Stimulated activated CD4-positive, alpha-beta T cell treated with anti-CD3 and anti-CD28 coated beads, Interleukin-1b, Interleukin-23, amount 100 ng/mL, for 4 hours (primary cell): ENCODE data around the gene SMO.
"Not testable (repeated sequence)": the region's sequence is repeated elsewhere in the genome, so short reads cannot be mapped to it uniquely, and the experiment has no call there.

Source experiments
- DNase-seq, 2 donors: peaks; one replicate each; pipeline ENCODE4 v3.0.0-alpha.2; 2020; ENCODE audit warnings: low read depth in 2 of 2

The SMO gene

GRCh38 chr7:129240119-129240820 lies 51.8 kb downstream of the SMO start:
- DNase-seq: no peak

DNA sequence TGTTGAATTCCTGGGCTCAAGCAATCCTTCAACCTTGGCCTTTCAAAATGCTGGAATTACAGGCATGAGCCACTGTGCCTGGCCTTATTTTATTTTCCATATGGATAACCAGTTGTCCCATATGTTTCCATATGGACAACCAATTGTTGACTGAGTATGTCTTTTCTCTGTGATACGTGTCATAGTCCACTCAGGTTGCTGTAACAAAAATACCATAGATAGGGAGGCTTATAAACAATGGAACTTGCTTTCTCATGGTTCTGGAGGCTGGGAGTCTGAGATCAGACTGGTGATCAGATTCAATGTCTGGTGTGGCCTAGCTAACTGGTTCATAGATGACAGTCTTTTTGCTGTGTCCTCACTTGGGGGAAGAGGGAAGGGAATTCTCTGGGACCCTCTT lies 55.8 kb downstream of the SMO start:
- no peak for DNase-seq

DNA sequence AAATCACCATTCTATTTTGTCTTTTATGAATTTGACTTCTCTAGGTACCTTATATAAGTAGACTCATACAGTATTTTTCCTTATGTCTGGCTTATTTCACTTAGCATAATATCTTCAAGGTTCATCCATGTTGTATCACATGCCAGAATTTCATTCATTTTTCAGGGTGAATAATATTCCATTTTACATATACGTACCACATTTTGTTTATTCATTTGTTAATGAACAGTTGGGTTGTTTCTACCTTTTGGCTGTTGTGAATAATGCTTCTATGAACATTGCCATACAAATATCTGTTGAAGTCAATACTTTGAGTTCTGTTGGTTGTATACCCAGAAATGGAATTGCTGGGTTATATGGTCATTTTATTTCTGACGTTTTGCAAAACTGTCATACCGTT lies 57.1 kb downstream of the SMO start:
- no peak for DNase-seq

- DNase-seq: no peak
Observed at GRCh38 chr7:129247087-129247486, 58.7 kb downstream of the SMO start.

- no peak for DNase-seq
Observed at GRCh38 chr7:129252128-129252527, 63.7 kb downstream of the SMO start.

DNA sequence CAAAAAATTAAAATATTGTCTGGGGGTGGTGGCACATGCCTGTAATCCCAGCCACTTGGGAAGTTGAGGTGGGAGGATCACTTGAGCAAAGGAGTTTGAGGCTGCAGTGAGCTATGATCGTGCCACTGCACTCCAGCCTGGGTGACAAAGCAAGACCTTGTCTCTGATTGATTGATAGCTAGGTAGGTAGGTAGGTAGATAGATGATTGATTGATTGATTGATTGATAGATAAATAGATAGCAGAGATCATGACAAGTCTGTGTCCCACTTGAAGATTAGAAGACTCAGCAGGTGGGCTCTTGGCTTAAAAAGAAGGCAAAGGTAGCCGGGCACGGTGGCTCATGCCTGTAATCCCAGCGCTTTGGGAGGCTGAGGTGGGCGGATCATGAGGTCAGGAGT lies 64.2 kb downstream of the SMO start:
- DNase-seq: not testable (repeated sequence)

DNA sequence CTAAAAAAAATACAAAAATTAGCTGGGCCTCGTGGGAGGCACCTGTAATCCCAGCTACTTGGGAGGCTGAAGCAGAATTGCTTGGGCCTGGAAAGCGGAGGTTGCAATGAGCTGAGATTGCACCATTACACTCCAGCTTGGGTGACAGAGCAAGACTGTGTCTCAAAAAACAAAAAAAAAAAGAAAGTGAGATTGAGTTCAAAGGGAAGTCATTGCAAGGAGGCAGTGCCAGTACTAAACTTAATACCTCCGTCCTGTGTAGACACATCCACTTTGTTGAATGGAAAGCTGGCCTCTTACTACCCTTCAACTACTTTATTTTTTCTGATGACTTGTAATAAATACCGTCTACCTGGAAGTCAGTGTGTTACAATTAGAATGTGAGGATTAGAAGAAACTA lies 67.4 kb downstream of the SMO start:
- DNase-seq: no peak

DNA sequence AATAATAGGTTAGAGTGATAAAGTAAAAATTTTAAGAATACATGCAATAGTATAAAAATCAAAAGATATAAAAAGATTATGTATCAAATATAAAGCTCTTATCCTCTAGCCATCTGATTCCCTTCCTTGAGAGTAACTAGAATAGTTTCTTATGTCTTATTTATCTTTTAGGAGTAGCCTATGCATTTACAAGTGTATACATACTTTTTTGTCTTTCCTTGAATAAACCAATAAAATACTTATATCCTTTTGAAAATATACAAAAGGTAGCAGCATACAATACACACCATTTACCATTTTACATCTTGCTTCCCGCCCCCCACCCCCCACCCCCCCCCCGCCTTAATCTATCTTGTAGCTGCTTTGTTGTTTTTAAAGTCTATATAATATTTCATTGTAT lies 67.8 kb downstream of the SMO start:
- DNase-seq: no peak

DNA sequence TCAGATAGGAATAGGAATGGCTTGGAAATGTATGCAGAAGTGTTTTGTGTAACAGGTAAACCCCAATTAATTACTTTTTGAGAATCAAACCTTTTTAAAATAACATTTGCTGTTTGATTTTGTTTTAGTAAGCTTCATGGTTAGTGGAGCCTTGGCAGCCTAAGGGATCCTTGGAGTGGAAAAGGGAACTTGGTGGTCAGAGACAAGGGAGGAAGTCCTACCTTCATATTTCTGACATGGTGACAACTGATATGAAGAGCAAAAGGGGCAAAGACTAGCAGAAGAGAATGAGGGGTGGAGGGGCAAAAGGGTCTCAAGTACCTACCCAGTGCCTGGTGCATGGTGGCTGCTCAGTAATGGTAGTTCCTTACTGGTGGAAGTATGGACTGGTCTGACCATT lies 68.7 kb downstream of the SMO start:
- DNase-seq: no peak

DNA sequence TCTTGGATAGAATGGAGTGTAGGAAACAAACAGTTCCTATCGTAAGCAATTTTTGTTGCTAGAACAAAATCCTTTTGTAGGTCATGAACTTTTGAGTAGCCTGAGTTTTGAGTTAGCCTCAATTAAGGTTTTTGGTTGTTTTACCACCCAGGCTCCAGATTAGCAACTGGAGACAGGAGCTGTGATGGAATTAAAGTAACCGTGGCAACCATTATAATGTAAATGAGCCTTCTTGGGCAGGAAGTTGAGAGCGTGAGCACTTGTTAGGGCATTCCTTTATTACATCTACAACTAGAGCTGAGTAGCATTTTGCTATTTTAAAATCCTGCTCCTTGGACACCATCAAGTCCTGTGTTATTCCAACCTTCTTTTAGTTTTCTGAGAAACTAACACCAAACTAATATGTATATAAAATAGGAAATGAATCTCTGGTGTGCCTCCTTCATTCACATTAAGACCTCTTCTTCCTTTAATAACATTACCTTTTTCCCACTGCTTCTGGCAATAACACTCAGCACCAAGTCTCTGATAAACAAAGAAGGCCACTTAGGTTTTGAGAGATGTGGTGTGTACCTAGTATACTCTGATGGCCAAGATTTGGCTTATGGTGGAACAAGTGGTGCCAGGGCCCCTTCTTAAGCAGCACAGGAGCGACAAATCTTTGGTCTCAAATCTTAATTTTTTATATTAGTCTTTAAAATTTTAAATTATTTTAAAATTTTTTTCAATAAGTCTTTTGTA lies 70.4 kb downstream of the SMO start:
- no peak for DNase-seq

DNA sequence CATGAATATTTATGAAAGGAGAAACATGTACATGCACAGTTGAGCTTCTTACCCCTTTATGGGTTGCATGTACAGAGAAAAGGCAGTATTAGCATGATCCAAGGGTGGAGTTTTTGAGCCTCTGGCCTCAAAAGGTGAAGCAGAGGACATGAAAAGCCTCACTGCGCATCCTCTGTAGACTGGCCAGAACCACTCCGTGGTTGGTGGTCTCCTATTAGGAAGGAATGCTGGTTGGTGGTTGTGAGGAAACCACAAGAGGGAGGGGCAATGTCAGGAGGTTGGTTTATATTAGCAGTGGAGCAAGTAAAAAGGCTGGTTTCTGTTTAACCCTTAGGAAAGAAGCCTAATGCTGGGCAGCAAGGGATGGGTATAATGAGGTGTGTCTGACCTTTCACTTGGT lies 73.9 kb downstream of the SMO start:
- no peak for DNase-seq
